Adrenal gland (tissue), 12 donors: ENCODE results near the gene TGM4. TPM values are rescaled to one million over a fixed set of nuclear protein-coding genes. Genes with fewer than 3 reads are reported as not detected.

Experiments
- DNase-seq, 7 donors: peaks; one replicate each; pipeline ENCODE4 v3.0.0-alpha.2; 2019 to 2020
- H3K27ac ChIP-seq, 5 donors: fragments of 200-600 bp; sonication (generic) in 4 of 5; 1 replicate in 3 of 5; 2 replicates in 2 of 5; pipeline versions ENCODE4 v1.5.1 to v1.8.0; 2016 to 2020; ENCODE audit warnings: mild to moderate bottlenecking in 1 of 5
- H3K27me3 ChIP-seq: fragments of 200-600 bp; 2 replicates; pipeline ENCODE4 v1.8.0; 2021
- H3K36me3 ChIP-seq, 2 donors: fragments of 200-600 bp; replicated peaks in 1 of 2; 1 replicate in 1 of 2; 2 replicates in 1 of 2; pipeline versions ENCODE4 v1.5.1 to v1.8.0; 2018 to 2022
- H3K4me1 ChIP-seq, 2 donors: fragments of 200-600 bp; replicated peaks in 1 of 2; 1 replicate in 1 of 2; 2 replicates in 1 of 2; pipeline versions ENCODE4 v1.5.1 to v1.8.0; 2018 to 2021
- H3K4me3 ChIP-seq, 4 donors: fragments of 200-600 bp; sonication (generic) in 3 of 4; one replicate each; pipeline ENCODE4 v1.5.1; 2016 to 2018
- H3K9me3 ChIP-seq, 3 donors: fragments of 200-600 bp; sonication (generic) in 1 of 3; replicated peaks in 1 of 3; 1 replicate in 2 of 3; 2 replicates in 1 of 3; pipeline versions ENCODE4 v1.5.1 to v1.8.0; 2016 to 2021
- CTCF ChIP-seq, 6 experiments: fragments of 450-650 bp in 4 of 6; fragments of 200-600 bp in 2 of 6; sonication (generic) in 1 of 6; IDR thresholded peaks; 1 replicate in 5 of 6; 2 replicates in 1 of 6; pipeline versions ENCODE4 v1.5.1 to v1.8.0; 2016 to 2021; ENCODE audit warnings: antibody characterized with exemption in 6 of 6, mild to moderate bottlenecking in 2 of 6, moderate library complexity in 1 of 6
- POLR2A ChIP-seq, 2 donors: fragments of 450-650 bp; IDR thresholded peaks; one replicate each; pipeline ENCODE4 v1.6.1; 2017; ENCODE audit warnings: antibody characterized with exemption in 2 of 2, mild to moderate bottlenecking in 2 of 2, moderate library complexity in 1 of 2
- WGBS, 4 donors: extraction: QIAGEN DNeasy Blood & Tissue Kit in 2 of 4; methylation state at CpG; one replicate each; pipeline versions ENCODE4 v1.1.5 to v1.1.7; 2013 to 2017; 5-methylcytosine and 5-hydroxymethylcytosine counted together
- intact Hi-C, 2 donors: fragments of 100-400 bp; cut with DNase I; formaldehyde crosslinking; loops; one replicate each; pipeline versions ENCODE4 v1.14.1 to v1.15.0; 2022 to 2023
- polyA plus RNA-seq, 3 donors: library from polyadenylated mRNA; stranded (reverse); fragments of 200-250 nt in 2 of 3; fragments of 350-450 nt in 1 of 3; fragmentation: Illumina TruSeq in 1 of 3; extraction: RNeasy Lipid Tissue Mini Kit (QIAGEN cat#74804) in 1 of 3; gene quantifications; one replicate each; pipeline ENCODE4 v1.2.3, GENCODE V29; 2013 to 2014
- total RNA-seq, 9 donors: library from RNA; depleted of rRNA in 4 of 9; stranded (reverse); fragments of >200 nt in 4 of 9; fragments of 120-200 nt in 1 of 9; fragmentation: NEBNext Ultra II Directional in 1 of 9; extraction: Animal tissue kit (Norgen Biotek cat#: 25700) in 1 of 9; gene quantifications; one replicate each; pipeline versions ENCODE4 v1.1.0 to v1.2.4, GENCODE V29; 2013 to 2023
- donor health status: healthy with polysubstance abuse.
- donor health status: Bipolar disorder and iron deficiency.
- donor health status: DM: yes; HTN: yes; CAD: no.
- donor health status: DM: no; HTN: no; CAD: no.
- donor health status: DM: no; HTN: no; CAD: no.
- donor health status: DM: yes; HTN: yes; CAD: no.

Gene TGM4
- total and polyA plus RNA-seq, 12 donors, result 0.10 to 2.2 (median 0.22) TPM; not detected in 5

DNA sequence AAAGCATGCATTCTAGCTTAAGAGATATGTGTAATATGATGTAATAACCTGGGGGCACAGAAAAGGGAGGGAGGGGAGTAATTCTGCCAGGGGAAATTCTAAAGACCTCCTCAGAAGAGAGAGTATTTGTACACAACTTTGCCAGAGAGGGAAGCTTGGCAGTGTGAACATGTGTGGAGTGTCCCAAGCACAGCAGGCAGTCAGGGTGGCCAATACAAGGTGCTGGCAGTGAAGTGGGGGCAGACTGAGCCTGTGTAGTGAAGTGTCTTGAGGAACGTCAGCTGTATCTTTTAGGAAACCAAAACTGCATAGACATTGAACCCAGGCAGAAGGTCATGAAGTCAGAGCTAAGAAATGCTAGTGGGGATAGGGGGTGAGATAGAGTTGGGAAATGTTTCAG lies 42.4 kb upstream of the TGM4 start:
- DNase-seq, result no peak
- 93 to 100% (median 96%) methylated on average over 1 of the region's 1 CpG for WGBS, 4 donors
- Histone ChIP-seq H3K36me3 (no peaks in the 10 kb centered on the region), H3K4me1 (no peaks in the 10 kb centered on the region), H3K27ac (no peak overlapping the region), H3K4me3 (no peak overlapping the region), H3K27me3 (no peaks in the 10 kb centered on the region), H3K9me3 (no peaks in the 10 kb centered on the region)
- TF ChIP-seq CTCF (IDR thresholded peaks at IDR 0.05), result no peak
- TF ChIP-seq POLR2A (IDR thresholded peaks at IDR 0.05), result no peak
- intact Hi-C loops, result no loop called here

GRCh38 chr3:44832965-44833364 lies 41.4 kb upstream of the TGM4 start:
- H3K4me1 ChIP-seq, result no peaks in the 10 kb centered on the region
- H3K9me3 ChIP-seq, result no peaks in the 10 kb centered on the region
- H3K4me3 ChIP-seq, result no peak overlapping the region
- no peak for DNase-seq
- H3K27me3 ChIP-seq, result no peaks in the 10 kb centered on the region
- WGBS, 4 donors, result 57 to 78% (median 75%) methylated on average over 2 of the region's 2 CpGs
- H3K36me3 ChIP-seq, result no peaks in the 10 kb centered on the region
- intact Hi-C loops, result no loop called here
- TF ChIP-seq POLR2A (IDR thresholded peaks at IDR 0.05) (no peak), CTCF (IDR thresholded peaks at IDR 0.05) (no peak)
- no peak overlapping the region for H3K27ac ChIP-seq

GRCh38 chr3:44833394-44833793 lies 41.0 kb upstream of the TGM4 start:
- TF ChIP-seq CTCF (IDR thresholded peaks at IDR 0.05) (no peak), POLR2A (IDR thresholded peaks at IDR 0.05) (no peak)

DNA sequence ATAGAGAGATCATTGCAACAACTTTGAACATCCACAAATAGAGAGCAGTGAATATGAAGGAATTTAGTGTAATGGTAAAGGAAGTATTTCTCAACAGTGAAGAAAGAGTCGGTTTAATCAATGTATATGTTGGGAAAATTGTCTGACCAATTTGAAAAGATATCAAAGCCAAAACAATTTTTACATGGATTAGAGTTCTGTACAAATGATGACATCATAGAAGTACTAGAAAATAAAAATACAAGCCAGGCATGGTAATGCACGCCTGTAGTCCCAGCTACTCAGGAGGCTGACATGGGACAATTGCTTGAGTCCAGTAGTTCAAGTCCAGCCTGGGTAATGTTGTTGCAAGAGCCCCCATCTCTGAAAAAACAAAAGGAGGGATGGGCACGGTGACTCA lies 38.7 kb upstream of the TGM4 start:
- Histone ChIP-seq H3K27ac (no peak overlapping the region), H3K27me3 (no peaks in the 10 kb centered on the region), H3K36me3 (no peaks in the 10 kb centered on the region), H3K9me3 (no peaks in the 10 kb centered on the region), H3K4me3 (no peak overlapping the region), H3K4me1 (no peaks in the 10 kb centered on the region)
- TF ChIP-seq POLR2A (IDR thresholded peaks at IDR 0.05) (no peak), CTCF (IDR thresholded peaks at IDR 0.05) (no peak)
- no peak for DNase-seq
- WGBS, 4 donors, result 95 to 100% (median 96%) methylated on average over 3 of the region's 3 CpGs
- intact Hi-C loops, result no loop called here

More at GRCh38 chr3:44833394-44833793, 41.0 kb upstream of the TGM4 start:
- H3K36me3 ChIP-seq, result no peaks in the 10 kb centered on the region
- intact Hi-C loops, result no loop called here
- H3K4me3 ChIP-seq, result no peak overlapping the region
- WGBS, 4 donors, result 93 to 97% (median 95%) methylated on average over 7 of the region's 7 CpGs
- no peak for DNase-seq
- H3K9me3 ChIP-seq, result no peaks in the 10 kb centered on the region
- no peaks in the 10 kb centered on the region for H3K4me1 ChIP-seq
- no peak overlapping the region for H3K27ac ChIP-seq
- H3K27me3 ChIP-seq, result no peaks in the 10 kb centered on the region
